Measurements from ENCODE around the gene KLB. TPM values are rescaled to one million over a fixed set of nuclear protein-coding genes. Genes with fewer than 3 reads are reported as not detected.
"Not testable (repeated sequence)": the region's sequence is repeated elsewhere in the genome, so short reads cannot be mapped to it uniquely, and the experiment has no call there.

The KLB gene
- total RNA-seq, result 0.30 TPM
- long read RNA-seq, result 0 reads

GRCh38 chr4:39406763-39407583, at the start of gene KLB:
Gene KLB, plus strand, starts transcription at chr4:39406930. Its CDS starts 20 bp downstream, at chr4:39406950.
- DNase-seq (ENCODE audit: missing footprints), result no peak
- intact Hi-C loops (cut with DNase I), result no loop called here
- no peak for ATAC-seq

GRCh38 chr4:39357002-39357401, 49.7 kb upstream of the KLB start:
- DNase-seq (ENCODE audit: missing footprints), result no peak
- intact Hi-C loops (cut with DNase I), result no loop called here
- ATAC-seq, result no peak

GRCh38 chr4:39360611-39361010, 46.1 kb upstream of the KLB start:
- ATAC-seq; intact Hi-C loops (cut with DNase I); DNase-seq (ENCODE audit: missing footprints): not testable (repeated sequence)

GRCh38 chr4:39362827-39363226, 43.9 kb upstream of the KLB start:
- DNase-seq (ENCODE audit: missing footprints) (no peak), ATAC-seq (no peak)
- intact Hi-C loops (cut with DNase I), result no loop called here

GRCh38 chr4:39363773-39364393, 42.8 kb upstream of the KLB start:
- intact Hi-C loops (cut with DNase I), result no loop called here
- DNase-seq (ENCODE audit: missing footprints), result no peak
- no peak for ATAC-seq

GRCh38 chr4:39365360-39365759, 41.4 kb upstream of the KLB start:
- DNase-seq (ENCODE audit: missing footprints) (no peak), ATAC-seq (no peak)
- intact Hi-C loops (cut with DNase I), result no loop called here

- ATAC-seq (peak; percentile 94), DNase-seq (ENCODE audit: missing footprints) (peak; percentile 96)
- intact Hi-C loops (cut with DNase I), result loop anchor here (2.0 kb wide), 1 partner anchor 183 kb away; the partner anchor contains the start of gene WDR19
Observed at GRCh38 chr4:39365830-39366771, 40.6 kb upstream of the KLB start, which contains the start of gene RFC1. Gene RFC1, minus strand, starts transcription at chr4:39366362. Its CDS starts 121 bp downstream, at chr4:39366241.

GRCh38 chr4:39367166-39367565, 39.6 kb upstream of the KLB start:
- intact Hi-C loops (cut with DNase I), result loop anchor here (2.0 kb wide), 1 partner anchor 184 kb away; the partner anchor contains the start of gene WDR19
- no peak for DNase-seq (ENCODE audit: missing footprints)
- ATAC-seq, result no peak

GRCh38 chr4:39369301-39369700, 37.4 kb upstream of the KLB start:
- DNase-seq (ENCODE audit: missing footprints) (no peak), ATAC-seq (no peak)
- intact Hi-C loops (cut with DNase I), result no loop called here

- DNase-seq (ENCODE audit: missing footprints); intact Hi-C loops (cut with DNase I); ATAC-seq: not testable (repeated sequence)
Observed at GRCh38 chr4:39371209-39371608, 35.5 kb upstream of the KLB start.

- intact Hi-C loops (cut with DNase I), result no loop called here
- ATAC-seq (no peak), DNase-seq (ENCODE audit: missing footprints) (no peak)
Observed at GRCh38 chr4:39375478-39375877, 31.3 kb upstream of the KLB start.

GRCh38 chr4:39383690-39384089, 23.0 kb upstream of the KLB start:
- no peak for DNase-seq (ENCODE audit: missing footprints)
- no peak for ATAC-seq
- intact Hi-C loops (cut with DNase I), result no loop called here

GRCh38 chr4:39384563-39384962, 22.2 kb upstream of the KLB start:
- ATAC-seq (no peak), DNase-seq (ENCODE audit: missing footprints) (no peak)
- intact Hi-C loops (cut with DNase I), result no loop called here

- ATAC-seq, result no peak
- DNase-seq (ENCODE audit: missing footprints), result no peak
- intact Hi-C loops (cut with DNase I), result no loop called here
Observed at GRCh38 chr4:39390603-39391002, 16.1 kb upstream of the KLB start.

GRCh38 chr4:39394706-39395105, 12.0 kb upstream of the KLB start:
- ATAC-seq, result no peak
- DNase-seq (ENCODE audit: missing footprints), result no peak
- intact Hi-C loops (cut with DNase I), result no loop called here

- intact Hi-C loops (cut with DNase I); ATAC-seq: not testable (repeated sequence)
Observed at GRCh38 chr4:39401640-39402039, 5.1 kb upstream of the KLB start.

GRCh38 chr4:39407584-39407885, 805 bp downstream of the KLB start:
- DNase-seq (ENCODE audit: missing footprints) (no peak), ATAC-seq (no peak)
- intact Hi-C loops (cut with DNase I), result no loop called here

More at GRCh38 chr4:39401640-39402039, 5.1 kb upstream of the KLB start:
- not testable (repeated sequence) for DNase-seq (ENCODE audit: missing footprints)

GRCh38 chr4:39410415-39410814, 3.7 kb downstream of the KLB start:
- intact Hi-C loops (cut with DNase I), result no loop called here
- ATAC-seq (no peak), DNase-seq (ENCODE audit: missing footprints) (no peak)

- ATAC-seq; intact Hi-C loops (cut with DNase I); DNase-seq (ENCODE audit: missing footprints): not testable (repeated sequence)
Observed at GRCh38 chr4:39411561-39411960, 4.8 kb downstream of the KLB start.

Measured in Right ventricle myocardium inferior (tissue), 1 donor.